Measurements from ENCODE around the gene LCORL. TPM values are rescaled to one million over a fixed set of nuclear protein-coding genes. Genes with fewer than 3 reads are reported as not detected.
"Not testable (repeated sequence)": the region's sequence is repeated elsewhere in the genome, so short reads cannot be mapped to it uniquely, and the experiment has no call there.

The LCORL gene
- polyA plus RNA-seq, 2 of the 4 experiments (the other 2 are of a cell fraction) = 6.4 to 9.7 TPM

GRCh38 chr4:18041114-18041513 is 19.6 kb upstream of the LCORL start:
- H3K9me3 ChIP-seq = no peaks in the 10 kb centered on the region
- no peak overlapping the region for H3K4me3 ChIP-seq
- peak in 1 of 2 experiments; percentile 32; a peak in 1 of 4 replicates for TF ChIP-seq CEBPB (IDR thresholded peaks at IDR 0.05)
- no peak for TF ChIP-seq KDM5A (IDR thresholded peaks at IDR 0.05)
- TF ChIP-seq TFCP2L1 (CRISPR knock-in tag; IDR thresholded peaks at IDR 0.05) = no peak
- H3K4me2 ChIP-seq = no peak overlapping the region
- ATAC-seq (no peak), DNase-seq (ENCODE audit: low read depth in 1 of 2, low spot score in 1 of 2) (no peak), FAIRE-seq (no peak)
- 47% methylated on average over 2 of the region's 2 CpGs for WGBS (ENCODE audit: missing lambda C conversion rate)
- CTCF ChIA-PET = no interaction called here
- no peaks in the 10 kb centered on the region for H3K4me1 ChIP-seq
- POLR2A ChIA-PET = no interaction called here
- H3K27ac ChIP-seq = no peak overlapping the region

- TF ChIP-seq KDM5A (IDR thresholded peaks at IDR 0.05) = no peak
- no peak for TF ChIP-seq RARB (CRISPR knock-in tag; IDR thresholded peaks at IDR 0.05)
- TF ChIP-seq ELK1 (IDR thresholded peaks at IDR 0.05; ENCODE audit: low read depth, low read length) = no peak
- no peak for TF ChIP-seq FOXS1 (CRISPR knock-in tag; IDR thresholded peaks at IDR 0.05)
- no peak for TF ChIP-seq CTCF (IDR thresholded peaks at IDR 0.05)
- no peak for TF ChIP-seq GATA3 (IDR thresholded peaks at IDR 0.05; ENCODE audit: borderline replicate concordance)
- no peak for TF ChIP-seq HDAC2 (IDR thresholded peaks at IDR 0.05)
- TF ChIP-seq EHF (CRISPR knock-in tag; IDR thresholded peaks at IDR 0.05) = no peak
- TF ChIP-seq PHF8 (IDR thresholded peaks at IDR 0.05; ENCODE audit: borderline replicate concordance, low read depth) = no peak
- no peak for TF ChIP-seq MYC (IDR thresholded peaks at IDR 0.05; ENCODE audit: borderline replicate concordance, low read length)
- TF ChIP-seq ATOH8 (CRISPR knock-in tag; IDR thresholded peaks at IDR 0.05; ENCODE audit: low read depth) = no peak
- TF ChIP-seq EP300 (IDR thresholded peaks at IDR 0.05) = no peak
- 22% methylated on average over 2 of the region's 2 CpGs for WGBS (ENCODE audit: missing lambda C conversion rate)
- FAIRE-seq (no peak), ATAC-seq (no peak), DNase-seq (ENCODE audit: low read depth in 1 of 2, low spot score in 1 of 2) (no peak)
- POLR2A ChIA-PET = no interaction called here
- Histone ChIP-seq H3K4me2 (no peak overlapping the region), H3K4me1 (no peaks in the 10 kb centered on the region), H3K4me3 (no peak overlapping the region), H3K27ac (no peak overlapping the region), H3K9me3 (no peaks in the 10 kb centered on the region)
- CTCF ChIA-PET = no interaction called here
These were observed 17.6 kb upstream of the LCORL start for GRCh38 chr4:18039113-18039512.

- H3K27ac ChIP-seq; POLR2A ChIA-PET; H3K4me3 ChIP-seq; CTCF ChIA-PET; H3K4me1 ChIP-seq; ATAC-seq; DNase-seq (ENCODE audit: low read depth in 1 of 2, low spot score in 1 of 2); H3K4me2 ChIP-seq; H3K9me3 ChIP-seq; FAIRE-seq: not testable (repeated sequence)
- WGBS (ENCODE audit: missing lambda C conversion rate) = 44% methylated on average over 10 of the region's 10 CpGs
These were observed 14.8 kb upstream of the LCORL start for GRCh38 chr4:18036369-18036768.

- Histone ChIP-seq H3K4me3 (no peak overlapping the region), H3K9me3 (no peaks in the 10 kb centered on the region), H3K27ac (no peak overlapping the region), H3K4me2 (no peak overlapping the region), H3K4me1 (no peaks in the 10 kb centered on the region)
- CTCF ChIA-PET = no interaction called here
- DNase-seq (ENCODE audit: low read depth in 1 of 2, low spot score in 1 of 2) (no peak), FAIRE-seq (no peak), ATAC-seq (no peak)
- POLR2A ChIA-PET = no interaction called here
- TF ChIP-seq USF2 (IDR thresholded peaks at IDR 0.05) (no peak), FOXS1 (CRISPR knock-in tag; IDR thresholded peaks at IDR 0.05) (no peak), JUNB (IDR thresholded peaks at IDR 0.05) (no peak), E2F6 (IDR thresholded peaks at IDR 0.05; ENCODE audit: borderline replicate concordance, low read depth) (no peak), TFCP2L1 (CRISPR knock-in tag; IDR thresholded peaks at IDR 0.05) (no peak), KDM5A (IDR thresholded peaks at IDR 0.05) (no peak), POLR2A (IDR thresholded peaks at IDR 0.05; ENCODE audit: low read length) (no peak), SREBF2 (IDR thresholded peaks at IDR 0.05) (no peak), ATOH8 (CRISPR knock-in tag; IDR thresholded peaks at IDR 0.05; ENCODE audit: low read depth) (no peak), MAFK (IDR thresholded peaks at IDR 0.05; ENCODE audit: partially characterized antibody) (no peak), HOXB5 (CRISPR knock-in tag; IDR thresholded peaks at IDR 0.05) (no peak), NR3C1 (IDR thresholded peaks at IDR 0.05) (no peak), RCOR1 (IDR thresholded peaks at IDR 0.05; ENCODE audit: low read depth, low read length) (no peak), MAZ (IDR thresholded peaks at IDR 0.05; ENCODE audit: borderline replicate concordance, low read depth, low read length) (no peak), HEYL (CRISPR knock-in tag; IDR thresholded peaks at IDR 0.05) (no peak)
- WGBS (ENCODE audit: missing lambda C conversion rate) = 73% methylated on average over 2 of the region's 2 CpGs
These were observed 12.5 kb upstream of the LCORL start for GRCh38 chr4:18034099-18034498.

Data from A549 (cell line).